ENCODE results near the gene ZDHHC18. TPM values are rescaled to one million over a fixed set of nuclear protein-coding genes. Genes with fewer than 3 reads are reported as not detected.

ZDHHC18 gene
- total RNA-seq, 4 donors from 2014 or later: 9.6 to 31.7 (median 20.8) TPM

GRCh38 chr1:26854906-26855305 is 28.4 kb downstream of the ZDHHC18 start:
- TF ChIP-seq, protein P1, sequence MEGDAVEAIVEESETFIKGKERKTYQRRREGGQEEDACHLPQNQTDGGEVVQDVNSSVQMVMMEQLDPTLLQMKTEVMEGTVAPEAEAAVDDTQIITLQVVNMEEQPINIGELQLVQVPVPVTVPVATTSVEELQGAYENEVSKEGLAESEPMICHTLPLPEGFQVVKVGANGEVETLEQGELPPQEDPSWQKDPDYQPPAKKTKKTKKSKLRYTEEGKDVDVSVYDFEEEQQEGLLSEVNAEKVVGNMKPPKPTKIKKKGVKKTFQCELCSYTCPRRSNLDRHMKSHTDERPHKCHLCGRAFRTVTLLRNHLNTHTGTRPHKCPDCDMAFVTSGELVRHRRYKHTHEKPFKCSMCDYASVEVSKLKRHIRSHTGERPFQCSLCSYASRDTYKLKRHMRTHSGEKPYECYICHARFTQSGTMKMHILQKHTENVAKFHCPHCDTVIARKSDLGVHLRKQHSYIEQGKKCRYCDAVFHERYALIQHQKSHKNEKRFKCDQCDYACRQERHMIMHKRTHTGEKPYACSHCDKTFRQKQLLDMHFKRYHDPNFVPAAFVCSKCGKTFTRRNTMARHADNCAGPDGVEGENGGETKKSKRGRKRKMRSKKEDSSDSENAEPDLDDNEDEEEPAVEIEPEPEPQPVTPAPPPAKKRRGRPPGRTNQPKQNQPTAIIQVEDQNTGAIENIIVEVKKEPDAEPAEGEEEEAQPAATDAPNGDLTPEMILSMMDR (IDR thresholded peaks at IDR 0.05): no peak
- TF ChIP-seq EP300 (IDR thresholded peaks at IDR 0.05) (no peak), POLR2A (IDR thresholded peaks at IDR 0.05; ENCODE audit: low read depth) (no peak), POLR2AphosphoS5 (IDR thresholded peaks at IDR 0.05) (no peak)
- Histone ChIP-seq H3K27ac (replicated peaks in 1 of 4) (no peak overlapping the region), H3K9me3 (no peaks in the 10 kb centered on the region), H3K36me3 (peaks cover 23 to 82% (median 82%) of the 10 kb centered on the region in 4 donors), H3K4me1 (peaks cover 0 to 10% (median 6%) of the 10 kb centered on the region in 4 donors), H3K27me3 (no peaks in the 10 kb centered on the region), H3K4me3 (no peak overlapping the region)
- WGBS: 67% methylated on average over 1 of the region's 5 CpGs
- DNase-seq (ENCODE audit: extremely low spot score): no peak
- intact Hi-C loops (cut with DNase I): no loop called here

DNA sequence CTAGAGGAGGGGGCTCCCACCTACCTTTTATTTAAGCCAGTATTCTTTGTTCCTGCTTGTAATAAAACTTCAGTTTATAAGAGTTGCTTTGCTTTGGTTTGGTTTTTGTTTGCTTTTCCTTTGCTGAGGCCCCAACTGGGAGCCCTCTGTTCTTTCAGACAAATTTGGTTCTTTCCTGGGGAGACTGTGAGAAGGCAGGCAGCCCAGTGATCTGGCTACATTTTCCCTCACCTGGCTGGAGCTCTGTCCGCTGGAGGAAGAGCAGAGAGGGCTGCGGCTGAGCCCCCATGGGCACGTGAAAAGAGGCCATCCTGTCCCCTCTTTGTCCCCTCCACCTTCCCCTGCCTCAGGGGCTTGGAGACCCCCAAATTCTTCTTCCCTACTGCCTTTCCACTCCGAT is 29.1 kb downstream of the ZDHHC18 start:
- Histone ChIP-seq H3K4me1 (peaks cover 0 to 9% (median 5%) of the 10 kb centered on the region in 4 donors), H3K27me3 (no peaks in the 10 kb centered on the region), H3K36me3 (peaks cover 18 to 75% (median 74%) of the 10 kb centered on the region in 4 donors), H3K27ac (replicated peaks in 1 of 4) (no peak overlapping the region), H3K4me3 (no peak overlapping the region), H3K9me3 (no peaks in the 10 kb centered on the region)
- intact Hi-C loops (cut with DNase I): no loop called here
- DNase-seq (ENCODE audit: extremely low spot score): no peak
- TF ChIP-seq, protein P1 (IDR thresholded peaks at IDR 0.05): no peak
- TF ChIP-seq EP300 (IDR thresholded peaks at IDR 0.05): no peak
- WGBS: 100% methylated on average over 4 of the region's 4 CpGs

- Histone ChIP-seq H3K27me3 (no peaks in the 10 kb centered on the region), H3K4me3 (no peak overlapping the region), H3K36me3 (peaks cover 12 to 70% (median 69%) of the 10 kb centered on the region in 4 donors), H3K4me1 (peaks cover 0 to 9% (median 5%) of the 10 kb centered on the region in 4 donors), H3K9me3 (no peaks in the 10 kb centered on the region), H3K27ac (replicated peaks in 1 of 4) (no peak overlapping the region)
- no peak for DNase-seq (ENCODE audit: extremely low spot score)
- WGBS: 92% methylated on average over 11 of the region's 11 CpGs
- intact Hi-C loops (cut with DNase I): no loop called here
- TF ChIP-seq POLR2A (IDR thresholded peaks at IDR 0.05; ENCODE audit: low read depth): no peak
- TF ChIP-seq, protein P1 (IDR thresholded peaks at IDR 0.05): no peak
- TF ChIP-seq EP300 (IDR thresholded peaks at IDR 0.05): no peak
- no peak for TF ChIP-seq POLR2AphosphoS5 (IDR thresholded peaks at IDR 0.05)
These were observed 29.7 kb downstream of the ZDHHC18 start for GRCh38 chr1:26856181-26856580.

- no peaks in the 10 kb centered on the region for H3K27me3 ChIP-seq
- WGBS: 87% methylated on average over 20 of the region's 21 CpGs
These were observed 30.3 kb downstream of the ZDHHC18 start for GRCh38 chr1:26856604-26857469.

More at GRCh38 chr1:26856604-26857469, 30.3 kb downstream of the ZDHHC18 start:
- Histone ChIP-seq H3K36me3 (peaks cover 7 to 63% (median 62%) of the 10 kb centered on the region in 4 donors), H3K4me3 (no peak overlapping the region), H3K4me1 (peaks cover 0 to 9% (median 5%) of the 10 kb centered on the region in 4 donors), H3K9me3 (no peaks in the 10 kb centered on the region), H3K27ac (replicated peaks in 1 of 4) (no peak overlapping the region)
- intact Hi-C loops (cut with DNase I): no loop called here
- no peak for DNase-seq (ENCODE audit: extremely low spot score)
- TF ChIP-seq POLR2AphosphoS5 (IDR thresholded peaks at IDR 0.05) (no peak), EP300 (IDR thresholded peaks at IDR 0.05) (no peak), POLR2A (IDR thresholded peaks at IDR 0.05; ENCODE audit: low read depth) (no peak)
- TF ChIP-seq, protein P1 (IDR thresholded peaks at IDR 0.05): no peak
